Left hindlimb (tissue), 1 donor: Measurements from ENCODE around the gene CABP1.
"Not testable (repeated sequence)": the region's sequence is repeated elsewhere in the genome, so short reads cannot be mapped to it uniquely, and the experiment has no call there.

Experiments
- DNase-seq: peaks from one replicate; pipeline ENCODE4 v3.0.0-alpha.2; 2018

Gene CABP1

DNA sequence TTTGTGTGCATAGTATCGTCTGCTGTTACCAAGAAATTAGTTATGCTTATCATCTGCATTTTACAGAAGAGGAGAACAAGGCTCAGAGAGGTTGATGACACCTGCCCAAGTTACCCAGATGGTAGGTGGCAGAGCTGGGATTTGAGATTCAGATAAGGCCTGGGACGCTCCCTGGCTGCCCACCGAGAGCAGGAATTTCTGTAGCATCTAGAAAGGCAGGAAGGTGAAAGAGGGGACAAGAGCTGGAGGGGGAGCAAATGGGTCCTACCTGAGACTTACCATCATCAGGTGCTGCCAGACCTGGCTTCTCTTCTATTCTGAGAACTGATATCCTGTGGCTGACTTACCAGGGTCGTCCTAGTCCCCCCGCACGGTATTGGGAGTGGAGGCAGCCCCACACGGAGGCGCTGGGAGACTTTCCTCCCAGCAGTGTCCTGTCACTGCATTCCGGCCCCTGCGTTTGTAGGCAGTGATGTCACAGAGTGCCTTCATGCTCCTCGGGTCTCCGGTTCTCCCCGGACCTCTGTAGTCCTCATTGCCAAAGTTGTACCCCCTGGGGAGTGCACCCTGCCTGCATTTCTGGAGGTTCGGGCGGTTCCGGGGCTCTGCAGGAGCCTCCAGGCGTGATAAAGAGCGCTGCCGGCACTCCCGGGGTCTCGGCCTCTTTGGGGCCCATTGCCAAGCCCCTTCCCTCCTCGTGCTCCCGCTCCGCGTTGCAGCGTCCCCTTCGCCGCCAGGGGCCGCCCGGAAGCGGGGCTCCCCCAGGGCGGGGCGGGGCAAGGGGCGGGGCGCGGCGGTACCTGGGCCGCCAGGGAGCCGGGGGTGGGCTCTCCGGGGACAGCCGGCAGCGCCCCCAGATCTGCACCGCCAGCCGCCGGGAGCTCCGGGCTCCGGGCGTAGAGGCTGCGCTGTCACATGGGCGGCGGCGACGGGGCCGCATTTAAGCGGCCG, at the start of gene CABP1:
TSS of gene CABP1 (plus strand) at position 856 of the 951 bp plus-strand sequence. CDS start at position 916, 60 bp downstream.
- no peak for DNase-seq

DNA sequence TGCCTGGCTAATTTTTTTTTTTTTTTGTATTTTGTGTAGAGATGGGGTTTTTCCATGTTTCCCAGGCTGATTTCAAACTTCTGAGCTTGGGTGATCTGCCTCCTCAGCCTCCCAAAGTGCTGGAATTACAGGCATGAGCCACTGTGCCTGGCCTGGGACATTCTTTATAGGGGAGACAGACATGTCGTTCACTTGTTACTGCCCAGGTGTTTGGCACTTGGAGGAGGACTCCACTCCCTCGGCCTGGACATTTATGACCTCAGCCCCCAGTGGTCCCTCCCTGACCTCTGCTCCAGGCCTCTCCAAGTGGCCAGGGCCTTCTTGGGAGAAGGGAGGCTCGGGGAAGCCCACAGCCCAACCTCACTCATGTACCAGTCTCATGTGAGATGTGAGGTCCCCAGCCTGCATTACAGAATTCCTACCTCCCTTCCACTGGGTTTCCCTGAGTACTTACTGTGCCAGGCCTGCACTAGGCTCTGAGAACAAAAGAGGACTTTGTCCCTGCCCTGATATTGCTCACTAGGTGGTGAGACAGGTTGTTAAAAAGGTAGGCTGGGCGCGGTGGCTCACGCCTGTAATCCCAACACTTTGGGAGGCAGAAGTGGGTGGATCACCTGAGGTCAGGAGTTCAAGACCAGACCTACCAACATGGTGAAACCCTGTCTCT, 49.6 kb upstream of the CABP1 start:
- DNase-seq = no peak

DNA sequence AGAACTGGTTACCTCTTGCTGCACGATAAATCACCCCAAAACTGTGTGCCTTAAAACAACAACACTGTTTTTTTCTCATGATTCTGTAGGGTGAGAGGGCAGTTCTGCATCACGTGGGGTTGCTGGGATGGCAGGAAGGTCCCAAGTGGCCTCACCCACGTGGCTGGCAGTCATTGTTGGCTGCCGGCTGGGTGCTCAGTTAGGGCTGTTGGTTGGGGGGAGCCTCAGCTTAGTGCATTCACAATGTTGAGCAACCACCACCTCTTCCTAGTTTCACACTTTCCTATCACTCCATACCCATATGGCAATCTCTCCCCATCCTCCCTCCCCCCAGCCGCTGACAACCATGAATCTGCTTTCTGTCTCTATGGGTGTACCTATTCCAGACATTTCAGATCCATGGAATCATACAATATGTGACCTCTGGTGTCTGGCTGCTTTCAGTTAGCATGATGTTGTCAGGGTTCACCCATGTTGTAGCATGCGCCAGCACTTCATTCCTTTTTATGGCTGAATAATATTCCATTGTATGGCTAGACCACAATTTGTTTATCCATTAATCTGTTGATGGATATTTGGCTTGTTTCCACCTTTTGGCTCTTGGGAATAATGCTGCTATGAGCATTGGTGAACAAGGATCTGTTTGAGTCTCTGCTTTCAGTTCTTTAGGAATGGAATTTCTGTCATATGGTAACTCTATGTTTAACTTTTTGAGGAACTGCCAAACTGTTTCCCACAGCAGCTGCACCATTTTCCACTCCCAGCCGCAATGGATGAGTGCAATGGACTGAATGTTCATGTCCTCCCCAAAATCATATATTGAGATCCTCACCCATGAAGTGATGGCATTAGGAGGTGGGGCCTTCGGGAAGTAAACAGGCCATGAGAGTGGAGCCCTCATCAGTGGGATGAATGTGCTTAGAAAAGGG, 48.0 kb upstream of the CABP1 start:
- DNase-seq = no peak

DNA sequence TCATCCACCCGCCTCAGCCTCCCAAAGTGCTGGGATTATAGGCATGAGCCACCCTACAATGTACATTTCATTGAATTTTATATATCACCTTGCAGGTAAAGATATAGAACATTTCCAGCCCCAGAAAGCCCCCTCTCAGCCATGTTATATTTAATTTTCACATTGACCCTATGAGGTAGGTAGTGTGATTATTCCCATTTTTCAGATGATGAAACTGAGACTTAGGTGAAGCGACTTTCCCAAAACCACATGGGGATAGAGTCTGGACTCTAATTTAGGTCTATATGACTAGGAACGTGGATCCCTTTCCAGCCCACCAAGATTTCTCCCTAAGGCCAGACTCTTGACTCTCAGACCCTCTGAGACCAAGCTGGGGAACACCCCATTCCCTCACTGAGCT, 43.5 kb upstream of the CABP1 start:
- DNase-seq = no peak

DNA sequence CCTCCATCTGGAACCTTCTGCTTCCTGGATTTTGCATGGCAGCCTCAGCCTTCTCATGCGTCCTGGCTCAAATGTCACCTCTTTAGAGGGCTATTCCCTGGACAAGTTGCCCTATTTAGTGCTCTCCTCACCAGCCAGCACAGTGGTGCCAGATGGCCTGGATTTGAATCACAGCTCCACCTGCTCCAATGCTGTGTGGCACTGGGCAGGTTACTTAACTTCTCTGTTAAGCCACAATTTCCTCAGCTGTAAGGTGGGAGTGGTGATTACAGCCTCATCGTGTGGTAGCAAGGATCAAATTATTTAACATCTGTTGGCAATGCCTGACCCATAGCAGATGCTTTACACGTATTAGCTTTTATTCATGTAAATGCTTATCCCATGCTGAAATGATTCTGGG, 42.6 kb upstream of the CABP1 start:
- no peak for DNase-seq

DNA sequence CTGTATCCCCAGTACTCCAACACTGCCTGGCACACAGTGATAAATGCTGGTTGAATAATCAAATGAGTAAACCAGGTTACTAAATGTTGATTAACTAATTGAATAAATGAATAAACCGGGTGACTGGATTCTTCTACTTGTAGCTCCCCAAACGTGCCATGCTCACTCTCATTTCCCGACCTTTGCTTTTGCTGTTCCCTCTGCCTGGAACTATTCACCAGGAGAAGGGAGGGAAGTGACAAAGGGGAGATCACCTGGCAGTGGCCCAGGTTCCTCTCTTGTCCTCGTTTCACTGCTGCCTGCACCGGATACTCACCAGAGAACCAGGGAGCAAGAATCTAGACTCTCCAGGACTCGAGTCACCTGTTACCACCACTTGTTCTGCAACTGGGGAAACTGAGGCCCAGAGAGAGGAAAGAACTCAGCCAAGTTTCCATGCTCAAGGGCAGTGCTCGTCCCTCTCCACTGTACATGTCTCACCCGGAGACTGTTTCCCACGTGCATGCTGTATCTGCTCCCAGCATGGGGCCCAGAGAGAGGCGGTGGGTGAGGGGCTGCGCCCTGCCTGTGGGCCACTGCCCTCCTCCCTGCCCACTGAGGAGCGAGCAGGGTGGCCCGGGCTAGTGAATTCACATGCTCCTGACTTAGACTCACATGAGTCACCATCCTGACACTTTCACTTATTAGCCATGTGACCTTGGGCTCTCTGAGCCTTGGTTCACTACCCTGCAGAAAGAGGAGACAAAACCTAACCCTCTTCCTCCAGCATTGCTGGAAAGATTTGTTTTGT, 41.6 kb upstream of the CABP1 start:
- DNase-seq = no peak

DNA sequence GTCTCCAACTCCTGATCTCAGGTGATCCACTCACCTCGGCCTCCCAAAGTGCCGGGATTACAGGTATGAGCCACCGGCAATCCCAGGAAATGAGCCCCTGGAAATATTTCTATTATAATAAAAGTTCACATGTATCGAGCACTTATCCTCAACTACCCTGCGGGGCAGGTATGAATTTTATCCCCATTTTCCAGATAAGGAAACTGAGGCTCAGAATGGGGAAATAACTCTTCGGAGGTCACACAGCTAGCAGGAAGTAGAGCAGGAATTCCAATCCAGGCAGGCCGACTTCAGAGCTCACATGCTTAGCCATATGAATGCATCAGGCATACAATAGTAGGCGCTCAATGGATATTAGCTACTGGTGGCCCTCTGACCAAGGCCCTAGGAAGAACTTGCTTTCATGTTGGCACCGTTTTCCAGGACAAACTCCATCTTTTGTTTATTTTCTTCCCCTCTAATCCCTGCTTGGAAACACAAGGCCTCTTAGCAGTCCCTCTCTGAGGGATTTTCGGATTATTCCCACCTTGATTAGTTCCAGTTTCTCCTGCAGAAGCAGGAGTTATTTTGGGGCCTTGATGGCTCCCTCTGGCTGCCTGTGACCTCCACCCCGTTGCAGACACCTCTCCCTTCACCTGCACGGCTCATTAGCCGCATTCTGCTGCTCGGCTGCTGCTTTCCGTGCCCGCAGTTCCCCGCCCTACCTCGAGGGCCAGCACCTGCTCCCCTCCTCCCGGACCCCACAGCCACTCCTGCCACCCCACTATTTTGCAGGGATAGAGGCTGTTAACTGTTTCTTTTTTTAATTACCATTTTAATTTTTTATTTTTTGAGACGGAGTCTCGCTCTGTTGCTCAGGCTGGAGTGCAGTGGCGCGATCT, 40.5 kb upstream of the CABP1 start:
- DNase-seq = no peak

DNA sequence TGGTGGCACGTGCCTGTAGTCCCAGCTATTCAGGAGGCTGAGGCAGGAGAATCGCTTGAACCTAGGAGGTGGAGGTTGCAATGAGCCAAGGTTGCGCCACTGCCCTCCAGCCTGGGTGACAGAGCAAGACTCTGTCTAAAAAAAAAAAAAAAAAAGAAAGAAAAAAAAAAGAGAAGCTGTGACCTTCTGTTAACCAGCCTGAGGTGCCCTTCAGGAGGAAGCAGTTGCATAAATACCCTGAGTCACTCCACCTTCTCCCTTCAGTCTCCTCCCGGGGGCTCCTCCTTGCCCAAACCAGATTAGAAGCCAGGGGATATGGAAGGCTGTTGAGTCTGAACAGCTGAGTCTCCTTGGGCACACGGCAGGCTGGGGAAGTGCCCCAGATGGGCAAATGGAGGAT, 38.0 kb upstream of the CABP1 start:
- not testable (repeated sequence) for DNase-seq

DNA sequence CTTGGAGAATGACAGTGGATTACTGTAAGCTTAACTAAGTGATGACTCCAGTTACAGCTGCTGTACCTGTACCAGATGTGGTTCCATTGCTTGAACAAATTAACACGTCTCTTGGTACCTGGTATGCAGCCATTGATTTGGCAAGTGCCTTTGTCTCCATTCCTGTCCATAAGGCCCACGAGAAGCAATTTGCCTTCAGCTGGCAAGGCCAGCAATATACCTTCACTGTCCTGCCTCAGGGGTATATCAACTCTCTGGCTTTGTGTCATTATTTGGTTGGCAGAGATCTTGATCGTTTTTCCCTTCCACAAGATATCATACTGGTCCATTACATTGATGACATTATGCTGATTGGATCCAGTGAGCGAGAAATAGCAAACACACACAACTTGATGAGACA, 29.9 kb upstream of the CABP1 start:
- DNase-seq = no peak

DNA sequence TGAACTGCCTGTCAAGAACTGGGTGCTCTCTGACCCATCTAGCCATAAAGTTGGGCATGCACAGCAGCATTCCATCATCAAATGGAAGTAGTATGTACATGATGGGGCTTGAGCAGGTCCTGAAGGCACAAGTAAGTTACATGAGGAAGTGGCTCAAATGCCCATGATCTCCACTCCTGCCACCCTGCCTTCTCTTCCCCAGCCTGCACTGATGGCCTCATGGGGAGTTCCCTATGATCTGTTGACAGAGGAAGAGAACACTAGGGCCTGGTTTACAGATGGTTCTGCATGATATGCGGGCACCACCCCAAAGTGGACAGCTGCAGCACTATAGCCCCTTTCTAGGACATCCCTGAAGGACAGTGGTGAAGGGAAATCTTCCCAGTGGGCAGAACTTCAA, 28.9 kb upstream of the CABP1 start:
- not testable (repeated sequence) for DNase-seq

DNA sequence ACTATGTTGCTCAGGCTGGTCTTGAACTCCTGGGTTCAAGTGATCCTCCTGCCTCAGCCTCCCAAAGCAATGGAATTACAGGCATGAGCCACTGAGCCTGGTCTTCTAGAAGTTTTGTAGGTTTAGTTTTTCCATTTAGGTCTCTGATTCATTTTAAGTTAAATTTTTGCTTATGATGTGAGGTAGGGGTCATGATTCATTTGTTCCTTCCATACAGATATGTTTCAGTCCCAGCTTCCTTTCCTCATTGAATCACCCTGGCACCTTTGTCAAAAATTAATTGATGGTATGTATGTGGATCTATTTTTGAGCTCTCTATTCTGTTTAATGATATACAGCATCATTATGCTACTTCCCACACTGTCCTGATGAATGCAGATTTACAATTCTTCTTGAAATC, 25.6 kb upstream of the CABP1 start:
- no peak for DNase-seq

DNA sequence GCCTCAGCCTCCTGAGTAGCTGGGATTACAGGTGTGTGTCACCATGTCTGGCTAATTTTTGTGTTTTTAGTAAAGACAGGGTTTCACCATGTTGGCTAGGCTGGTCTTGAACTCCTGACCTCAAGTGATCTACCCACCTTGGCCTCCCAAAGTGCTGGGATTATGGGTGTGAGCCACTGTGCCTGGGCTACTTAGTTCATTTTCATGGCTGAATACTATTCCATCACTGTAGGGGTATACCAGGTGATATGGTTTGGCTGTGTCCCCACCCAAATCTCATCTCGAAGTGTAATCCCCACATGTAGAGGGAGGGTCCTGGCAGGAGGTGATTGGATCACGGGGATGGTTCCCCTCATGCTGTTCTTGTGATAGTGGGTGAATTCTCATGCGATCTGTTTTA, 23.2 kb upstream of the CABP1 start:
- not testable (repeated sequence) for DNase-seq

DNA sequence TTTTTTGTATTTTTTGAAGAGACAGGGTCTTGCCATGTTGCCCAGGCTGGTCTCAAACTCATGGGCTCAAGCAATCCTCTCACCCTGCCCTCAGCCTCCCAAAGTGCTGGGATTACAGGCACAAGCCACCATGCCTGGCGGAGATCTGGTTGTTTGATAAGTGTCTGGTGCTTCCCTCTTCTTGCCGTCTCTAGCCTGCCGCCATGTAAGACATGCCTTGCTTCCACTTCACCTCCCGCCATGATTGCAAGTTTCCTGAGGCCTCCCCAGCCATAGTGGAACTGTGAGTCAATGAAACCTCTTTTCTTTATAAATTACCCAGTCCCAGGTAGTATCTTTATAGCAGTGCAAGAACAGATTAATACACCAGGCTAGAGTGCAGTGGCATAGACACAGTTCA, 22.7 kb upstream of the CABP1 start:
- not testable (repeated sequence) for DNase-seq

DNA sequence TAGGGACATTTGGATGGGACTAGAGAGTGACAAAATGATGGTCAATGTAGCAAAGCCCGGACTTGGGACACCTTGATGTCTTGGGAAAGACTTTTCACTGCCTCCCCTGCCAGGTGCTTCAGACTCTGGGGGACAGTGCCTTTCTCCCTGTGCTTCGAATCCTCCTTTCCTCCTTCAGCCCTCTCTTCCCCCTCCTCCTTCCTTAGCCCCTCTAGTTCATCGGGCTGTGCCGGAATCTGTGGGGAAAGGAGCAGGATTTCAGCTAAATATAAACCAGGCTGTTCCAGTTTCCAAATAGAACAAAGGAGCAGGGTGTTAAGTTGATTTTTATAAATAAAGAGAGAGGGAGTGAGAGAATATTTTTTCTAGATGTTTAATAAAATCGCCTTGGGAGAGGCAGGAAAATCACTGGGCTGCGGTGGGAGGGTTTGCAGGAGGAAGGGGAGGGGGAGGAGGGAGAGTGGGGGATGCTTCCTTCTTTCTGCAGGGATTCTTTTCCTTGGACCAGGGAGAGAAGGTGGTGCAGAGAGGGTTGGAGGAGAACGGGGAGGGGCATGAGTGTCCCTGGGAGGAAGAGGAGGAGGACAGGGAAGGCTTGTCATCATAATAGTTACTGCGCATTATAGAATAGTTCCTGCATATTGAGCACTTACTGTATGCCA, 21.3 kb upstream of the CABP1 start:
- DNase-seq = no peak

DNA sequence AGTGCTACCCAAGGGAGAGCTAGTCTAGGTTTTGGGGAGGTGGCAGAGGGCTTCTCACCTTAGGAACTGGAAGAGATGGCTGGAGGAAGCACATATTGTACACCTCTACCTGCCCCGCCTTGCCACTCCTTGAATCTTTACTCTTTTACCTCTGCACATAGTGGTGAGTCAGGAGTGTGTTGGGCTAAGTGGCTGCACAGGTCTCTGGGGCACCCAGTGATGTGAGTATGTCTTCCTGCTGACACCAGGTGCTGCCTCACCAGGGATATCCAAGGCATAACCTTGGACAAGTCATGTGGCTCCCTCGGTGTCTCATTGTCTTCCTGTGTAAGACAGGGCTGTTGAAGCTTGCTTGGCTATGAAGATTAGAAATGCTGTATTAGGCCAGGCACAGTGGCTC, 19.8 kb upstream of the CABP1 start:
- no peak for DNase-seq

DNA sequence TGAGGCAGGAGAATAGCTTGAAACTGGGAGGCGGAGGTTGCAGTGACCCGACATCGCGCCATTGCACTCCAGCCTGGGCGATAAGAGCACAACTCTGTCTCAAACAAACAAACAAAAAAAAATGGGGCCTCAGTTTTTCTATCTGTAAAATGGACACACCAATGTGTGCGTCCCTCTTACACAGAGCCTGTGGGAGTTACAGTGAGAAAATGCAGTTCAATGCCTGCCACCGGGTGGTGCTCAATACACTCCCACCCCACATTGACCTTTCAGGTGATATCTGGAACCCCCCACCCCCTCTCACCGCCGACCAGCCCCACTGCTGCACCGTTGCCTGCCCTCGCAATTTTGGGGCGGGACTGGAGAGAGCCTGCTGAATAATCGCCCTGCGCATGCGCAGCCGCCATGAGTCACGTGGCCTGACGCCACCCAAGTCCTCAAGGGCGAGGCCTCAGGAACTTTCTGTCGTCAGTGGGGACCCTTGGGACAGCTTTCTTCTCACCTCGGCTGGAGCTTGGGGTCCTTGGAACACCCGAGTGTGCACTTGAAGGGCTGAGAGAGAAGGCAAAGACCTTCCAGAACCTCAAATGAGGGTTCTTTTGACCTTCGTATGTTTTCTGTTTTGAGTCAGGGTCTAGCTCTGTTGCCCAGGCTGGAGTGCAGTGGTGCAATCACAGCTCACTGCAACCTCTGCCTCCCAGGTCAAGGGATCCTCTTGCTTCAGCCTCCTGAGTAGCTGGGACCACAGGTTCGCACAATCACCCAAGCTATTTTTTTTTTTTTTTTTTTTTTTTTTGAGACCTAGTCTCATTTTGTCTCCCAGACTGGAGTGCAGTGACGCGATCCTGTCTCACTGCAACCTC, 14.6 kb upstream of the CABP1 start:
- no peak for DNase-seq

DNA sequence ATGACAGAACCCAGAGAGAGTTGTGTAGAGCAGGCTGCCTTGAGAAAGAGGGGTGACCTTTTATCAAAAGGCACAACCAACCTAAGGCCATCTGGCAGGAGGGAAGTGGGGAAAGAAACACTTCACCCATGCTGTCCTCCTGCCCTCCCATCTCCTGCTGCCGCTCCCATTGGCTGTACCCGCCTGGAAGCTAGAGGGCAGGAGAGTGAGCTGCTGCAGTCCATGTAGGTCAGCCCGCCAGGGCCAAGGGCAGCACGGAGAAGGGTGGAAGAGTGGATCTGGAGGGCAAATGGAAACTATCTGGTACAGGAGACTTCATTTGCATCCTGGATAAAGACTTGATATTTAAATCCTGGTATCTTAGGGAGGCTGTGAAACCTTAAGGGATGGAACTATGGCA, 11.5 kb upstream of the CABP1 start:
- no peak for DNase-seq

DNA sequence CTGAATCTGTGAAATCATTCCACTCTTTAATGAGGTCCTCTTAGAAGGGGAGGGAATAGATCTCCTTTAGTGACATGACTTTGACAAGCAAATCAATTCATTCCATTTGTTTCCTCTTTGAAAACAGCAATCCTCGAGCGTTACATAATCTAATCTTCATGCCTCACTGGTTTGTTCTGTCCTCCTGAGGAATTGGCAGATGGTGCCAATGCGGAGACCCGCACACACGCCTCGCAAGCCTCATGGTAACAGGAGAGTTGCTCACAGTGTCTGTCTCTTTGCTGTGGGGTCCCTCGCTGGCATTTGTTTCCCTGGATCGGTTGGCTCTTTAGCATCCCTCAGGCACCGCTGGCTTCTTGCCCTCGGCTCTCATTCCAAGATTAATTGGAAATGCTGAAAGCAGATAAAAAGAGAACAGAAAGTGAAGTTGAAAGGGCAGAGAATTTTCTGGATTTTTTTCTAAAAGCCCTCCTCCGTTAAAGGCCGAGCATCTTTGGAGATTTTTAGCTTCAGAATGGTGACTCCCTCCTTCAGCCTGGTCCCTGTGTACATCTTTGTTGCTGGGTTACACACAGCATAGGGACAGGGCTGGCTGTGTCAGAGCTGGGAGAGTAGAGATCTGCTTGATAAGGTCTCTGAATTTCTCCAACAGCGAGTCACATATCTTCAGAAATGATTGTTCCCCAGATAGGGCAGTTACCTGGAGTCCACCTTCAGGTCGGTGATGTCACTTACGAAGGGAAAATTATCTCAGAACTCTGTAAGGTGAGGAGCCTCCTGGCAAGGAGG, 10.1 kb upstream of the CABP1 start:
- no peak for DNase-seq

DNA sequence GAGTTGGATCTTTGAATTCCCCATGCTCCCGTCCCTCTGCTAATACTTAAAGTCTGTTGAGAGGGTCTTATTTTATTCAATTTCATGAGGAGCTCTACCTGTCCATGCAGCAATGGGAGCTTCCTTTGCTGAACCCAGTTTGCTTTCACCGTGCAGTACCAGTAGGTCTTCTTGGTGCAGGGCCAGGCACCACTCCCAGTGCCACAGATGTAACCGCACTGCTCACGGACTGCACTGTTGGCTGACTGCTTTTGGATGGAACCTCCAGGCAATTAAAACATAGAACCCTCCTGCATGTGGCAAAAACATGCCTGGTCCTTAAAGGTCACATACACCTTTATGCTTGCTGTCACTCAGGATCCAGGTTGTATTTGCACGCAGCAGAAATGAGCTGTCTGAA, 9.3 kb upstream of the CABP1 start:
- DNase-seq = no peak
